SU-DHL-6 (cell line): ENCODE results near the gene ARF6.

Experiments
- CTCF ChIP-seq: fragments of 200-600 bp; sonication (generic); IDR thresholded peaks from one replicate; pipeline ENCODE4 v1.5.1; 2017; ENCODE audit warnings: antibody characterized with exemption, mild to moderate bottlenecking, low read length, moderate library complexity; ENCODE audit not compliant: insufficient read depth, poor library complexity, severe bottlenecking
- EZH2phosphoT487 ChIP-seq: fragments of 200-600 bp; sonication (generic), shearing (Covaris generic); conservative IDR thresholded peaks from 2 replicates; pipeline ENCODE4 v1.6.1; 2018; ENCODE audit warnings: mild to moderate bottlenecking, antibody characterized with exemption, low read length, moderate library complexity, mixed read lengths

GRCh38 chr14:49944501-49944900, 51.6 kb downstream of the ARF6 start:
- TF ChIP-seq CTCF, result no peak
- no peak for TF ChIP-seq EZH2phosphoT487
